ENCODE data around the gene HOXA3. TPM values are rescaled to one million over a fixed set of nuclear protein-coding genes. Genes with fewer than 3 reads are reported as not detected.

The HOXA3 gene
- total and polyA plus RNA-seq, 2 of the 8 experiments (the other 6 are each of a cell fraction or from before 2014, with no cell fraction given): not detected

GRCh38 chr7:27181795-27182275 is 29.5 kb upstream of the HOXA3 start:
- Histone ChIP-seq H3K18ac (ENCODE audit: extremely low read depth, low read length) (no peak overlapping the region), H3K4me3 (ENCODE audit: extremely low read depth in 1 of 4, insufficient read depth in 2 of 4, low read depth in 3 of 4, low read length in 4 of 4) (no peak overlapping the region), H2AK5ac (ENCODE audit: low read depth, low read length) (no peak overlapping the region), H3K36me3 (ENCODE audit: control insufficient read depth in 2 of 4, insufficient read depth in 4 of 4, low read length in 3 of 4) (peaks cover 0 to 5% (median 0%) of the 10 kb centered on the region in 4 experiments; a peak in 1 of 8 replicates), H3K27me3 (replicated peaks in 1 of 4; ENCODE audit: control insufficient read depth in 3 of 4, extremely low read depth in 1 of 4, insufficient read depth in 3 of 4, low read length in 3 of 4) (peaks cover 98 to 100% (median 99%) of the 10 kb centered on the region in 4 experiments), H3K56ac (replicated peaks; ENCODE audit: insufficient read length, low read depth, low read length) (no peak overlapping the region), H3K4me2 (ENCODE audit: insufficient read depth in 1 of 2, low read depth in 2 of 2, low read length in 2 of 2) (no peak overlapping the region), H4K91ac (replicated peaks; ENCODE audit: insufficient read length, low read length) (no peak overlapping the region), H3K23ac (ENCODE audit: insufficient read length) (no peak overlapping the region), H4K20me1 (replicated peaks in 1 of 2; ENCODE audit: control insufficient read depth in 1 of 2, insufficient read depth in 2 of 2, low read length in 2 of 2) (peaks cover 35 to 46% of the 10 kb centered on the region in 2 experiments), H2AFZ (ENCODE audit: low read length) (no peak overlapping the region), H2BK12ac (ENCODE audit: low read depth, low read length) (no peak overlapping the region), H2BK5ac (ENCODE audit: low read depth, low read length) (no peak overlapping the region), H2BK20ac (ENCODE audit: low read length) (no peak overlapping the region), H3K9me3 (ENCODE audit: insufficient read depth in 2 of 2, low read depth in 1 of 2, low read length in 1 of 2) (no peaks in the 10 kb centered on the region), H2BK15ac (ENCODE audit: low read length) (no peak overlapping the region), H2BK120ac (replicated peaks; ENCODE audit: low read depth, low read length) (no peak overlapping the region), H4K5ac (ENCODE audit: insufficient read length, low read depth, low read length) (no peak overlapping the region), H3K23me2 (ENCODE audit: low read depth, low read length) (no peaks in the 10 kb centered on the region), H3K4ac (replicated peaks; ENCODE audit: insufficient read length, low read depth, low read length) (no peak overlapping the region), H4K8ac (ENCODE audit: extremely low read depth, insufficient read depth, low read length) (no peak overlapping the region), H3K14ac (ENCODE audit: insufficient read length) (no peak overlapping the region), H3K4me1 (replicated peaks in 1 of 4; ENCODE audit: control insufficient read depth in 3 of 4, insufficient read depth in 4 of 4, low read length in 3 of 4) (peaks cover 0 to 12% (median 6%) of the 10 kb centered on the region in 4 experiments; a peak in 6 of 7 replicates), H3K27ac (ENCODE audit: low read depth, low read length) (no peak overlapping the region), H3K79me2 (ENCODE audit: control insufficient read depth in 1 of 2, insufficient read depth in 2 of 2, low read length in 2 of 2) (no peaks in the 10 kb centered on the region), H3K9ac (replicated peaks in 1 of 4; ENCODE audit: extremely low read depth in 1 of 4, low read depth in 3 of 4, low read length in 3 of 4) (no peak overlapping the region), H3K79me1 (ENCODE audit: low read depth, low read length) (no peaks in the 10 kb centered on the region)
- DNase-seq (ENCODE audit: low read depth in 1 of 2, low spot score in 2 of 2) (peak in 1 of 2 experiments; percentile 38), FAIRE-seq (no peak)
- 39% methylated on average over 4 of the region's 4 CpGs; no CpG with 5 or more reads in 1 of the 2 experiments for WGBS, 2 experiments (ENCODE audit: extremely low coverage in 1 of 2, insufficient coverage in 1 of 2, insufficient read length in 1 of 2, insufficient replicate concordance in 2 of 2, low coverage in 1 of 2, low lambda C conversion rate in 2 of 2, missing lambda C conversion rate in 1 of 2)
- CTCF ChIA-PET (ENCODE audit: partially characterized antibody): interaction anchor here (0.7 to 2.6 kb wide), 9 partner anchors 9 to 922 kb away, joined by 3 to 10 read pairs (median 3); partner anchors contain the start of genes HOXA5 and HOXA7
- TF ChIP-seq SP2 (IDR thresholded peaks at IDR 0.05; ENCODE audit: low read length): no peak
- TF ChIP-seq ZNF274 (IDR thresholded peaks at IDR 0.05; ENCODE audit: borderline replicate concordance, extremely low read depth, low read length): no peak
- no peak for TF ChIP-seq CHD1 (IDR thresholded peaks at IDR 0.05; ENCODE audit: low read depth, low read length)
- no peak for TF ChIP-seq SP1 (IDR thresholded peaks at IDR 0.05; ENCODE audit: low read depth, low read length)
- TF ChIP-seq RNF2 (IDR thresholded peaks at IDR 0.05; ENCODE audit: borderline replicate concordance, low read depth, low read length, missing control alignments, poor library complexity, severe bottlenecking): peak; percentile 37
- TF ChIP-seq SUZ12 (IDR thresholded peaks at IDR 0.05; ENCODE audit: low read length): peak; percentile 20; the same call in 1 of the 2 replicates
- TF ChIP-seq, protein P1, sequence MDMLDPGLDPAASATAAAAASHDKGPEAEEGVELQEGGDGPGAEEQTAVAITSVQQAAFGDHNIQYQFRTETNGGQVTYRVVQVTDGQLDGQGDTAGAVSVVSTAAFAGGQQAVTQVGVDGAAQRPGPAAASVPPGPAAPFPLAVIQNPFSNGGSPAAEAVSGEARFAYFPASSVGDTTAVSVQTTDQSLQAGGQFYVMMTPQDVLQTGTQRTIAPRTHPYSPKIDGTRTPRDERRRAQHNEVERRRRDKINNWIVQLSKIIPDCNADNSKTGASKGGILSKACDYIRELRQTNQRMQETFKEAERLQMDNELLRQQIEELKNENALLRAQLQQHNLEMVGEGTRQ (IDR thresholded peaks at IDR 0.05; ENCODE audit: low read length): no peak
- TF ChIP-seq SRF (IDR thresholded peaks at IDR 0.05; ENCODE audit: low read depth, low read length): no peak
- no peak for TF ChIP-seq SAP30 (IDR thresholded peaks at IDR 0.05; ENCODE audit: insufficient read depth, insufficient replicate concordance, low read length)
- no peak for TF ChIP-seq MAFK (IDR thresholded peaks at IDR 0.05; ENCODE audit: low read depth, low read length)
- POLR2A ChIA-PET (ENCODE audit: partially characterized antibody): interaction anchor here (0.7 kb wide), 1 partner anchor 1251 kb away, joined by 3 read pairs; no protein-coding TSS in a partner anchor
